ENCODE results near the gene TEX101. TPM values are rescaled to one million over a fixed set of nuclear protein-coding genes. Genes with fewer than 3 reads are reported as not detected.
"Not testable (repeated sequence)": the region's sequence is repeated elsewhere in the genome, so short reads cannot be mapped to it uniquely, and the experiment has no call there.

Gene TEX101
- total RNA-seq = not detected

- Histone ChIP-seq H3K9me3 (no peaks in the 10 kb centered on the region), H3K4me1 (no peaks in the 10 kb centered on the region), H3K27ac (no peak within 1 kb of the TSS), H3K4me3 (no peak within 1 kb of the TSS), H3K27me3 (no peaks in the 10 kb centered on the region), H3K36me3 (no peaks in the 10 kb centered on the region)
- DNase-seq (ENCODE audit: extremely low spot score in 2 of 2) = no peak
- intact Hi-C loops (cut with DNase I) = no loop called here
- TF ChIP-seq POLR2AphosphoS5 (IDR thresholded peaks at IDR 0.05; ENCODE audit: insufficient read depth in 1 of 2, low read depth in 1 of 2) = no peak
- TF ChIP-seq CTCF (IDR thresholded peaks at IDR 0.05) = no peak
- TF ChIP-seq POLR2A (IDR thresholded peaks at IDR 0.05) = no peak
Observed at GRCh38 chr19:43414554-43414953, at the start of gene TEX101. TSS of gene TEX101 (plus strand) at chr19:43414890. CDS start at chr19:43415920, 1,030 bp downstream.

GRCh38 chr19:43365677-43366076, 49.0 kb upstream of the TEX101 start:
- H3K27ac ChIP-seq; H3K9me3 ChIP-seq; H3K4me3 ChIP-seq; H3K36me3 ChIP-seq; H3K27me3 ChIP-seq; H3K4me1 ChIP-seq; intact Hi-C loops (cut with DNase I): not testable (repeated sequence)
- DNase-seq (ENCODE audit: extremely low spot score in 2 of 2) = peak in 1 of 2 donors; percentile 64

GRCh38 chr19:43367822-43368221, 46.9 kb upstream of the TEX101 start:
- Histone ChIP-seq H3K4me1 (no peaks in the 10 kb centered on the region), H3K36me3 (no peaks in the 10 kb centered on the region), H3K9me3 (no peaks in the 10 kb centered on the region), H3K27ac (no peak overlapping the region), H3K4me3 (no peak overlapping the region), H3K27me3 (no peaks in the 10 kb centered on the region)
- TF ChIP-seq POLR2AphosphoS5 (IDR thresholded peaks at IDR 0.05; ENCODE audit: insufficient read depth in 1 of 2, low read depth in 1 of 2) (no peak), CTCF (IDR thresholded peaks at IDR 0.05) (no peak), POLR2A (IDR thresholded peaks at IDR 0.05) (no peak)
- intact Hi-C loops (cut with DNase I) = no loop called here
- no peak for DNase-seq (ENCODE audit: extremely low spot score in 2 of 2)

- intact Hi-C loops (cut with DNase I); H3K27ac ChIP-seq; DNase-seq (ENCODE audit: extremely low spot score in 2 of 2); H3K4me1 ChIP-seq; H3K36me3 ChIP-seq; H3K9me3 ChIP-seq; H3K27me3 ChIP-seq; H3K4me3 ChIP-seq: not testable (repeated sequence)
Observed at GRCh38 chr19:43368897-43369296, 45.8 kb upstream of the TEX101 start.

- TF ChIP-seq CTCF (IDR thresholded peaks at IDR 0.05) = no peak
- no peak for TF ChIP-seq POLR2AphosphoS5 (IDR thresholded peaks at IDR 0.05; ENCODE audit: insufficient read depth in 1 of 2, low read depth in 1 of 2)
- TF ChIP-seq POLR2A (IDR thresholded peaks at IDR 0.05) = no peak
- intact Hi-C loops (cut with DNase I) = no loop called here
- no peak for DNase-seq (ENCODE audit: extremely low spot score in 2 of 2)
Observed at GRCh38 chr19:43371909-43372308, 42.8 kb upstream of the TEX101 start.

GRCh38 chr19:43372462-43372861, 42.2 kb upstream of the TEX101 start:
- no peak for TF ChIP-seq POLR2A (IDR thresholded peaks at IDR 0.05)
- no peaks in the 10 kb centered on the region for H3K36me3 ChIP-seq
- H3K4me3 ChIP-seq = no peak overlapping the region
- intact Hi-C loops (cut with DNase I) = no loop called here
- no peaks in the 10 kb centered on the region for H3K4me1 ChIP-seq
- H3K27me3 ChIP-seq = no peaks in the 10 kb centered on the region
- H3K27ac ChIP-seq = no peak overlapping the region
- DNase-seq (ENCODE audit: extremely low spot score in 2 of 2) = no peak
- H3K9me3 ChIP-seq = no peaks in the 10 kb centered on the region

More at GRCh38 chr19:43371909-43372308, 42.8 kb upstream of the TEX101 start:
- Histone ChIP-seq H3K4me3 (no peak overlapping the region), H3K36me3 (no peaks in the 10 kb centered on the region), H3K4me1 (no peaks in the 10 kb centered on the region), H3K9me3 (no peaks in the 10 kb centered on the region), H3K27me3 (no peaks in the 10 kb centered on the region), H3K27ac (no peak overlapping the region)

- DNase-seq (ENCODE audit: extremely low spot score in 2 of 2); intact Hi-C loops (cut with DNase I); H3K36me3 ChIP-seq: not testable (repeated sequence)
Observed at GRCh38 chr19:43377624-43378023, 37.1 kb upstream of the TEX101 start.

More at GRCh38 chr19:43377624-43378023, 37.1 kb upstream of the TEX101 start:
- H3K4me3 ChIP-seq, H3K27me3 ChIP-seq, H3K9me3 ChIP-seq, H3K27ac ChIP-seq, H3K4me1 ChIP-seq: not testable (repeated sequence)

Data from vagina (tissue), 2 donors.